AG09309 (cell line): ENCODE measurements around the gene AGK.

Experiments used
- DNase-seq: peaks from one replicate; pipeline ENCODE4 v3.0.0-alpha.2; 2010; ENCODE audit warnings: low read depth
- H3K4me3 ChIP-seq: 2 replicates; pipeline ENCODE4 v1.5.1; 2011; ENCODE audit warnings: mild to moderate bottlenecking, low read depth, low read length, moderate library complexity; ENCODE audit not compliant: control insufficient read depth
- CTCF ChIP-seq: IDR thresholded peaks from 2 replicates; pipeline ENCODE4 v1.5.1; 2011; ENCODE audit warnings: mild to moderate bottlenecking, low read depth, low read length, inconsistent platforms; ENCODE audit not compliant: insufficient read depth, control insufficient read depth; ENCODE audit errors: missing control alignments

Gene AGK

DNA sequence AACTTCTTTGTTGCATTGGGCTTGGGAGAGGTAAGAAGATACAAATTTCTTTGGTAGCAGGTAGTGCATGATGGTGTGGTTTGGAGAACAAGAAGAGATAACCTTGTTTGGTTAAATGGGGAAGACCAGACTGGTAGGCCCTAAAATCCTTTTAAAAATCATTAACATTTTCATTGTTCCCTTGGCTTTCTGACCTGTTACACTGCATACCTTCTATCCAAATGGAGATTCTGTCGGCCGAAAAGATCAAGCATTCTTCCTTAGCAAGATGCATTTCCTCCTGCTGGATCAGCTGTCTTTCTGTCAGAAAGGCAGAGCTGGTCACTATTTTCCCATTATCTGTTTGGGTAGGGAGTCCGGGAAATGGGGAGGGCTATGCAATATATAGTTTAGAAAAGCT lies 33.7 kb downstream of the AGK start:
- no peak for TF ChIP-seq CTCF
- no peak for DNase-seq
- no peak overlapping the region for H3K4me3 ChIP-seq

GRCh38 chr7:141585592-141586510 lies 34.6 kb downstream of the AGK start:
- peak; percentile 69 for DNase-seq
- no peak overlapping the region; the same call in 1 of the 2 replicates for H3K4me3 ChIP-seq
- no peak for TF ChIP-seq CTCF

DNA sequence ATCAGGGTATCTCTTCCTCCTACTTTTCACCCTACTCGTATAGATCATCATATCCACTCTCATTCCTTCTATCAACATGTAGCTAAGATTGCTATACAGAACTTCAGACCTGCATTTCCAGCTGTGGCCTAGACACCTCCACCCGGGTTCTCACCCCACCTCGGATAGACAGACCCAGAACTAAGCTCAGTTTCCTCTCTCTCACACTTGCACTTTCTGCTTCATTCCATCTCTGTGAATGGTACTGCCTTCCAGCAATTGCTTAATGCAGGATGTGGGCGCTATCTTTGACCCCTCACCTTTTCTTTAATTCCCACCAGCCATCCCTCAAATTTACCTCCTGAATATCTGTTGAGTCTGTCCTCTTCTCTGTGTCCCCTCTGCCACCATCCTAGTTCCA lies 35.7 kb downstream of the AGK start:
- no peak for DNase-seq
- no peak for TF ChIP-seq CTCF
- no peak overlapping the region for H3K4me3 ChIP-seq

GRCh38 chr7:141587304-141587703 lies 36.1 kb downstream of the AGK start:
- DNase-seq = no peak
- TF ChIP-seq CTCF = no peak
- H3K4me3 ChIP-seq = no peak overlapping the region

DNA sequence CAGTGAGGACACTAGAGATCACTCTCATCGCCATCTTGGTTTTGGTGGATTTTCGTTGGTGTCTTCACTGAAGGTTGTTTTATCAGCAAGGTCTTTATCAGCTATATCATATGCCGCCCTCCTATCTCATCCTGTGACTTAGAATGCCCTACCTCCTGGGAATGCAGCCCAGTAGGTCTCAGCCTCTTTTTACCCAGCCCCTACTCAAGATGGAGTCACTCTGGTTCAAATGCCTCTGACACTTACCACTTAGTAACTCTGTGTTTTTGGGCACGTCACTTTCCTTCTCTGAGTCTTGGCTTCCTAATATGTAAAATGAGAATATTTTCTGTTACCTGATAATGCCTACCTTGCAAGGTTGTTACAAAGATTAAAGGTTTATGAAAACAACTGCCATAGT lies 37.7 kb downstream of the AGK start:
- H3K4me3 ChIP-seq = no peak overlapping the region
- no peak for DNase-seq
- no peak for TF ChIP-seq CTCF

DNA sequence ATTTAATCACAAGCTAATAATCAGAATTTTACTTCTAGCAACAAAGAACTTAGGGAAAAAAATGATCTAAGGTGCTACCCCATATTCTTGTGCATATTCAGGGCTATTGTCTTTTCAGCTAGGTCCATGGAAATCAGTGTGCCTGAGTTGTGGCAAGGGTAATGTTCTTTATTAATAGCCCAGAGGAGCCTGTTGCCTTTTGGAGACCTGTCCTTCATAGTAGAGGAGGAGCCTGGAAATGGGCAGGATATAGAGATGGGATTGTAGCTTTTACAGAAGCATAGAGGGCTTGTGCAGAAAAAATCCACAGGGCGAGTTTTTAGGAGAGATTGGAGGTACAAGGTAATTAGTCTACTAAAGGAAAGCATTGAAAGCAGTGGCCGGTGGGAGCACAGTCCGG lies 38.9 kb downstream of the AGK start:
- DNase-seq = no peak
- no peak overlapping the region for H3K4me3 ChIP-seq
- TF ChIP-seq CTCF = no peak

DNA sequence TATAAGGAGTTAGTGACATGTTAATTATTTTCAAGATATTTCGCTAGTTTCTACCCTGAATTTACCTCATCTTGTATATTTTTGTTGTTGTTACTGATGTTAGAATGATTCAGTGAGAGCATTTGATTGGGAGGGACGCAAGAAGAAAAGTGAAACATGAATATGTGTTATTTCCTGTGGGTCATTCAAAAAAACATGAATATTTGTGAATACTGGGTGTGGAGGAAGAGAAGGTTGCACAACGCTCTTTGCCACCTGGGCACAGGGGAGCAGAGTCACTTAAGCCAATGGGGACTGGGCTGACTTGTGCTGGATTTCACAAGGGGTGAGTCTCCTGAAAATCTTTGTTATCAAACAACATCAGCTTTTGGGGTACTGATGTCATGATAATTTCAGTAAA lies 39.5 kb downstream of the AGK start:
- no peak for TF ChIP-seq CTCF
- no peak overlapping the region for H3K4me3 ChIP-seq
- no peak for DNase-seq
